ENCODE measurements around the gene UGT2B11. TPM values are rescaled to one million over a fixed set of nuclear protein-coding genes. Genes with fewer than 3 reads are reported as not detected.
"Not testable (repeated sequence)": the region's sequence is repeated elsewhere in the genome, so short reads cannot be mapped to it uniquely, and the experiment has no call there.

UGT2B11 gene
- not detected in 2 replicates for total RNA-seq (2014; rRNA removed; shearing (Covaris generic))
- polyA plus RNA-seq (2015; cell fraction: cytosol; rRNA removed) = not detected in 2 replicates
- not detected in 2 replicates for polyA plus RNA-seq (2015; cell fraction: nucleus; rRNA removed)

DNA sequence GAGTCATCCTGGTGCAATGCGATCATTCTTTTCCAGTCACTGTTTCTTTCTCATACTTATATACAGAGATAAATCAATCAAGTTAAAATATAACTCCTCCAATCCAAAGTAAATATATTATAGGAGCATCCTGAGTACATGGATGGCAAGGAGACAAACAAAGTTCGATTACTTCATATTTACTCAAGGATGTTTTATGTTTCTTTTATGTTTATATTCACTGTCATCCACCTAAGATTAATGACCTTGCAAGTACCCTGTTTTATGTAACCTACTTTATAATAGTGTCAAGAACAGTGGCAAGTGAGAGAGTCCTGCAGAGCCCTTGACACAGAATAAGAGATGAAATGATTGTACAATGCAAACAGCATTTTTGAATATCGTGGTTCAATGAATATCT is at the start of gene UGT2B11:
Gene UGT2B11 (minus strand): TSS at position 33 of the 400 bp plus-strand sequence. CDS start 26 bp downstream, at position 7.
- in situ Hi-C loops (cut with HindIII; ENCODE audit: low pct_unique_long_range_greater_than_20kb, low sequenced_read_pairs) = no loop called here
- DNase-seq (ENCODE audit: low read depth, low spot score) = no peak

GRCh38 chr4:69253147-69253772 is 38.7 kb upstream of the UGT2B11 start:
- DNase-seq (ENCODE audit: low read depth, low spot score); in situ Hi-C loops (cut with HindIII; ENCODE audit: low pct_unique_long_range_greater_than_20kb, low sequenced_read_pairs): not testable (repeated sequence)

DNA sequence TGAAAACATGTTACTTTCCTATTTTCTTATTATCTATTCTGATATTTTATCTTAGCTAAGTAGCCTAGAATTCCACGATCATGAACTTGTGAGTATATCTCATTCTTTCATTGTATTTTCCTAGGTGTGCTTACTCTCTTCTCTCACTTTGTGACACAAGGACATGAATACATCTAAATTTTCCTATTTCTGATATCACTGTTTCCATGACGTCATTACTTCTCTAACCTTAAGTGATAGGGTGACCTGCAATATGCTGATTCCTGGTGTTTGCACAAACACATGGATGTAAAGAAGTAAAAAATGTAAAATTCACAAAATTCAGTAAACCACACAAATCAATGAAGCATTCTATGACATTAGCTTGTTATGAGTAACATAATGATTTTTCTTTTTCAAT is 36.3 kb upstream of the UGT2B11 start:
- DNase-seq (ENCODE audit: low read depth, low spot score); in situ Hi-C loops (cut with HindIII; ENCODE audit: low pct_unique_long_range_greater_than_20kb, low sequenced_read_pairs): not testable (repeated sequence)

DNA sequence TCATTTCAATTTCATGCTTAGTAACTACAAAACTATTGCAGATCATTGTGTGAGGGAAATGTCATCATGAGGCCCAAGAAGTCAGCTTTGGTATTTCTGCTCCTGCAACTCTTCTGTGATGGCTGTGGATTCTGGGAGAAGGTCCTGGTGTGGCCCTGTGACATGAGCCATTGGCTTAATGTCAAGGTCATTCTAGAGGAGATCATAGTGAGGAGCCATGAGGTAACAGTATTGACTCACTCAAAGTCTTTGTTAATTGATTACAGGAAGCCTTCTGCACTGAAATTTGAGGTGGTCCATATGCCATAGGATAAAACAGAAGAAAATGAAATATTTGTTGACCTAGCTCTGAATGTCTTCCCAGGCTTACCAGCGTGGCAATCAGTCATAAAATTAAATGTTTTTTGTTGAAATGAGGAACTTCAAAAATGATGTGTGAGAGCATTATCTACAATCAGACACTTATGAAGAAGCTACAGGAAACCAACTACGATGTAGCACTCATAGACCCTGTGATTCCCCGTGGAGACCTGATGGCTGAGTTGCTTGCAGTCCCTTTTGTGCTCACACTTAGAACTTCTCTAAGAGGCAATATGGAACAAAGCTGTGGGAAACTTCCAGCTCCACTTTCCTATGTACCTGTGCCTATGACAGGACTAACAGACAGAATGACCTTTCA is 28.2 kb upstream of the UGT2B11 start:
- DNase-seq (ENCODE audit: low read depth, low spot score); in situ Hi-C loops (cut with HindIII; ENCODE audit: low pct_unique_long_range_greater_than_20kb, low sequenced_read_pairs): not testable (repeated sequence)

- DNase-seq (ENCODE audit: low read depth, low spot score); in situ Hi-C loops (cut with HindIII; ENCODE audit: low pct_unique_long_range_greater_than_20kb, low sequenced_read_pairs): not testable (repeated sequence)
Observed at GRCh38 chr4:69241746-69242145, 27.2 kb upstream of the UGT2B11 start.

GRCh38 chr4:69240787-69241186 is 26.2 kb upstream of the UGT2B11 start:
- in situ Hi-C loops (cut with HindIII; ENCODE audit: low pct_unique_long_range_greater_than_20kb, low sequenced_read_pairs); DNase-seq (ENCODE audit: low read depth, low spot score): not testable (repeated sequence)

DNA sequence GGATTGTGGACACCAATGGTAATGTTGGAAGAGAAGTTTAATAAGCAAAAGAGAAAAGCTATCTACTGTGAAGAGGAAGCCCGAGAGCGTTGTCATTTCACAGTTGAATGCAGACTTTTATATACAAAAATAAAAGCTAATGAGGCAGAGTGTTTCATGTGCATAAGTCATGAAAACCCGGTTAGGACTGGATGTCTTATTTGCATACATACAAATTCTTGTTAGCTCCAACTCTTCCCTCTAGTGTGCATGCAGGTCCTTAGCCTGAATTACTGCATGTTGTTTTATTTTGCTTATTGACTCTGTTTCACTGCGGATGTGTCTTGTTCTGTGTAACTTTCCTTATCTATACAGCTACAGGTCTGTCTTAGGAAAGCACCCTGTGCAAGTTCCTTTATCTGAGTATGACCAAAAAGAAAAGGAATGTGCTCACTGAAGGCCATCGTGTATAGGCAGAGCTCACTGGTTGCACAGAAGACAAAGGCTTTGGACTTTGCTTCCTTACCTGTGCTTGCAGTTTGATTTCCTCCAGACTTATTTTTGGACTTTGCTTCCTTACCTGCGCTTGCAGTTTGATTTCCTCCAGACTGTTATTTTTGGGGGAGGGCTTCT is 25.1 kb upstream of the UGT2B11 start:
- no peak for DNase-seq (ENCODE audit: low read depth, low spot score)
- in situ Hi-C loops (cut with HindIII; ENCODE audit: low pct_unique_long_range_greater_than_20kb, low sequenced_read_pairs) = no loop called here

DNA sequence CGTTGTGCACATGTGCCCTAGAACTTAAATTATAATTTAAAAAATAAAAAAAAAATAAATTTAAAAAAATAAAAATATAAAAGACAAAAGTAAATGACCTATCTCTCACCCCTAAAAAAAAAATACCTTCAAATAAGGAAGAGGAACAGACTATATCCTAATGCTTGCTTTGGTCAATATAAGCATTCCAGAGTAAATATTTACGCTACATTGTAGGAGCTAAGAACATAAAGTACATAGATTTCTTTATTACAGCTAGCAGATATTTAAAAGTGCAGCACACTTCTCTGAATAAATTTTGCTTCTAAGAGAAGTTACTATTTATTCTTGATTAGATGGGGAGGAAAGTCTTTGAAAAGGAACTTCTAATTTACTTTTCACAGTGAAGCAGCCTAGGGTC is 24.5 kb upstream of the UGT2B11 start:
- DNase-seq (ENCODE audit: low read depth, low spot score) = no peak
- in situ Hi-C loops (cut with HindIII; ENCODE audit: low pct_unique_long_range_greater_than_20kb, low sequenced_read_pairs) = no loop called here

GRCh38 chr4:69224891-69225290 is 10.3 kb upstream of the UGT2B11 start:
- in situ Hi-C loops (cut with HindIII; ENCODE audit: low pct_unique_long_range_greater_than_20kb, low sequenced_read_pairs) = no loop called here
- DNase-seq (ENCODE audit: low read depth, low spot score) = no peak

GRCh38 chr4:69223277-69223676 is 8.7 kb upstream of the UGT2B11 start:
- in situ Hi-C loops (cut with HindIII; ENCODE audit: low pct_unique_long_range_greater_than_20kb, low sequenced_read_pairs); DNase-seq (ENCODE audit: low read depth, low spot score): not testable (repeated sequence)

GRCh38 chr4:69218491-69218890 is 3.9 kb upstream of the UGT2B11 start:
- DNase-seq (ENCODE audit: low read depth, low spot score); in situ Hi-C loops (cut with HindIII; ENCODE audit: low pct_unique_long_range_greater_than_20kb, low sequenced_read_pairs): not testable (repeated sequence)

GRCh38 chr4:69210911-69211310 is 3.6 kb downstream of the UGT2B11 start:
- DNase-seq (ENCODE audit: low read depth, low spot score) = no peak
- in situ Hi-C loops (cut with HindIII; ENCODE audit: low pct_unique_long_range_greater_than_20kb, low sequenced_read_pairs) = no loop called here

DNA sequence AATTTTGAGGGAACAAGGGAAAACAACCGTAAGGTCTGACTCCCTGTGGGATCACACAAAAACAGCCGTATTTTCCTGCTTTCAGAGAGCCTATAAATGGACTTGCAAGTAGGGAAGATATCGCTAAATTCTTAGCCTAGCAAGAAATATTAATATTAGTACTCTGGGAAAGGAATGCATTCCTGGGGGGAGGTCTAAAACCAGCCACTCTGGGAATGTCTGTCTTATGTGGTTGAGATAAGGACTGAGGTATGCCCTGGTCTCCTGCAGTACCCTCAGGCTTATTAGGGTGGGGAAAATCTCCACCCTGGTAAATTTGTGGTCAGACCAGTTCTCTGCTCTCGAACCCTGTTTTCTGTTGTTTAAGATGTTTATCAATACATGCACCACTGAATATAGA is 16.0 kb downstream of the UGT2B11 start:
- in situ Hi-C loops (cut with HindIII; ENCODE audit: low pct_unique_long_range_greater_than_20kb, low sequenced_read_pairs); DNase-seq (ENCODE audit: low read depth, low spot score): not testable (repeated sequence)

DNA sequence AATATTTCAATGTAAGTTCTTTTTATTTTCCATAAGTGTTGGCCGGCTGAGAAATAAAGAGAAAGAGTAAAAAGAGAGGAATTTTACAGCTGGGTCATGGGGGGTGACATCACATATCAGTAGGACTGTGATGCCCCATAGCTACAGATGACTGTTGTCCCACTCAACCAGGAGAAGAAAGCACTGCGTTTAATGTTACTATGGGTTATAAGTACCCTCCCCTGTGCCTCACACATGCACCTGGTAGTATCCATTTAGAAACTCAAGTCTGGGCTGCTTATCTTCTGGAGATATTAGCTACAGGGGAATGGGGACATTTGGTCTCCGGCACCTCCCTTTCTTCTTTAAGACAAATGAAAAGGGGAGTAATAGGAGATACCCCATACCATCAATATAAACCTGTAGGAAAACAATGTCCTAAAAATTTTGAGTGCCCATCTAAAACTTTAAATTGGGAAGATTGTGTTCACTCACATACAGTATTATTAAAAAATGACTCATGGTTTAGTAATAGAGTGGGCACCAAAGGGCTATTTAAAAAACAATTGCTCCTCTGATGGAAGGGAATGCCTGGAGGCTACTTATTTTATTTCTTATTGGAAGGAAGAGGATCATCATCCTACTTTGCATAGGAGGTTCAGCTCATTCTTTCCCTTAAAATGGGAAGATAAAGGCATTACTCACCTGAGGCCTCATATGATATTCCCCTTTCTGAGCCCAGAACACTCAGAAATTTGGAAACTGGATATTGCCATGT is 18.2 kb downstream of the UGT2B11 start:
- no peak for DNase-seq (ENCODE audit: low read depth, low spot score)
- in situ Hi-C loops (cut with HindIII; ENCODE audit: low pct_unique_long_range_greater_than_20kb, low sequenced_read_pairs) = no loop called here

- no peak for DNase-seq (ENCODE audit: low read depth, low spot score)
- in situ Hi-C loops (cut with HindIII; ENCODE audit: low pct_unique_long_range_greater_than_20kb, low sequenced_read_pairs) = no loop called here
Observed at GRCh38 chr4:69194166-69194565, 20.4 kb downstream of the UGT2B11 start.

GRCh38 chr4:69191905-69192304 is 22.6 kb downstream of the UGT2B11 start:
- in situ Hi-C loops (cut with HindIII; ENCODE audit: low pct_unique_long_range_greater_than_20kb, low sequenced_read_pairs); DNase-seq (ENCODE audit: low read depth, low spot score): not testable (repeated sequence)

DNA sequence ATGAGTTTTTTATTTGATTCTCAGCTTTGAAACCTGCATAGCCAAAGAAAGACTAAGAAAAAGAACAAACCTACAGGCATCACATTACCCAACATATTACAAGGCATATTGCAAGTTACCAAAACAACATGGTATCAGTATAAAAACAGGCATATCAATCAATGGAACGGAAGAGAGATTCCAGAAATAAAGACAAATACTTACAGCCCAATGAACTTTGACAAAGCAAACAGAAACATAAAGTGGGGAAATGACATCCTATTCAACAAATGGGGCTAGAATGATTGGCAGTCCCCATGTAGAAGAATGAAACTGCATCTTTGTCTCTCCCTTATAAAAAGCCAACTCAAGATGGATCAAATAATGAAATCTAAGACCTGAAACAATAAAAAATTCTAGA is 23.9 kb downstream of the UGT2B11 start:
- DNase-seq (ENCODE audit: low read depth, low spot score); in situ Hi-C loops (cut with HindIII; ENCODE audit: low pct_unique_long_range_greater_than_20kb, low sequenced_read_pairs): not testable (repeated sequence)

All from SK-MEL-5 (cell line).